Measurements from ENCODE around the gene KLHL25.
"Not testable (repeated sequence)": the region's sequence is repeated elsewhere in the genome, so short reads cannot be mapped to it uniquely, and the experiment has no call there.

The KLHL25 gene

DNA sequence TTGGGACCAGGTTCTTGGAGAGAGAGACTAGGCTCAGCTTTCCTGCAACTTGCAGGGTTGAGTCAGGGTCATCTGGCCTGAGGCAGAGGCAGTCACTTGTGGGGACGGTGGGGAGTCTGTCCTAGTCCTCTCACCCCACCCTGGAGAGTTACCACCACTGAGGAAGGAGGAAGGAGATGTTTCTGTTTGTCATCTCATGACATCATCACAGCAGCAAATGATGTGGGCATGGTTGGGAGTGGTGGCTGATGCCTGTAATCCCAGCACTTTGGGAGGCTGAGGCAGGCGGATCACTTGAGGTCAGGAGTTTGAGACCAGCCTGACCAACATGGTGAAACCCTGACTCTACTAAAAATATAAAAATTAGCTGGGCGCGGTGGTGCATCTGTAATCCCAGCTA, 35.0 kb upstream of the KLHL25 start:
- not testable (repeated sequence) for H3K4me1 ChIP-seq (ENCODE audit: control insufficient read depth, insufficient read depth, low read length); H3K27ac ChIP-seq (ENCODE audit: low read depth, low read length); H3K4me3 ChIP-seq (ENCODE audit: low read depth, low read length); H3K9ac ChIP-seq (ENCODE audit: low read depth, low read length); H3K9me3 ChIP-seq (ENCODE audit: control insufficient read depth, insufficient read depth, low read length); H3K36me3 ChIP-seq (ENCODE audit: control insufficient read depth, insufficient read depth, low read length); H3K27me3 ChIP-seq (ENCODE audit: control insufficient read depth, insufficient read depth, low read length)

DNA sequence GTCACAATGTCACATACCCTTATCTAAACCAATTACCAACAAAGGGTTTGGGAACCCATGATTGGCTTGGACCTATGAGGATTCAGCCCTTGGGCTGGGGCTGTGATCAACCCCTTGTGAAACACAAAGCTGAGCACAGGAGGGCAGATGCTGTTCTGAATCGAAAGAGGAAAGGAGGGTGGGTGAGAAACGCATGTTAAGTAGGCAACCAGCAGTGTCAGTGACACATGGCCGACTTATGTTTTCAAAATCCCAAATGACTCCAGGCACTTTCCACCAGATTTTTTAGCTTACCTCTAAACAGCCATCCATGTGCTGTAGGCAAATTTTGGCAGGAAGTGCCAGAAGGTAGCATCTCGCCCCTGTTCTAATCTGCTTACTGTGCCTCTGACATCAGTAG, 34.1 kb upstream of the KLHL25 start:
- Histone ChIP-seq H3K36me3 (ENCODE audit: control insufficient read depth, insufficient read depth, low read length) (no peaks in the 10 kb centered on the region), H3K27ac (ENCODE audit: low read depth, low read length) (no peak overlapping the region), H3K4me1 (ENCODE audit: control insufficient read depth, insufficient read depth, low read length) (no peaks in the 10 kb centered on the region), H3K9ac (ENCODE audit: low read depth, low read length) (no peak overlapping the region), H3K9me3 (ENCODE audit: control insufficient read depth, insufficient read depth, low read length) (no peaks in the 10 kb centered on the region), H3K27me3 (ENCODE audit: control insufficient read depth, insufficient read depth, low read length) (no peaks in the 10 kb centered on the region), H3K4me3 (ENCODE audit: low read depth, low read length) (no peak overlapping the region)

DNA sequence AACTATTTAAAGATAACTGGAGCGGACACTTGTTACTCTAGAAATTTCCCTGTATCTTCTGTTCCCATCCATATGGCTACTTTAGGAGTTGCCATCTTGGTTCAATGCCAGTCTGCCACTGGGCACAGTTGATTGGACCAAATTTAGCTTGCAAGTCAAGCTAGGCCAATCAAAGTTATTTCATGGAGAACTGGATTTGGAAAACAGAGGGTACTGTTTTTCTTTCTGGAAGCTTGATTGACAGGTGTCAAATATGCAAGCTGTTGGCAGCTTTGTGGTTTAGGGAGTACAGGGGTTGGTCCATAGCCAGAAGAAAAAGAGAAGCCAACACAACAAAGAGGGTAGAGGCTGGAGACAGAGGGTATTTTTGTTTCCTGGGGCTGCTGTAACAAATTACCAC, 33.4 kb upstream of the KLHL25 start:
- H3K27me3 ChIP-seq (ENCODE audit: control insufficient read depth, insufficient read depth, low read length): no peaks in the 10 kb centered on the region
- no peak overlapping the region for H3K4me3 ChIP-seq (ENCODE audit: low read depth, low read length)
- H3K9me3 ChIP-seq (ENCODE audit: control insufficient read depth, insufficient read depth, low read length): no peaks in the 10 kb centered on the region

DNA sequence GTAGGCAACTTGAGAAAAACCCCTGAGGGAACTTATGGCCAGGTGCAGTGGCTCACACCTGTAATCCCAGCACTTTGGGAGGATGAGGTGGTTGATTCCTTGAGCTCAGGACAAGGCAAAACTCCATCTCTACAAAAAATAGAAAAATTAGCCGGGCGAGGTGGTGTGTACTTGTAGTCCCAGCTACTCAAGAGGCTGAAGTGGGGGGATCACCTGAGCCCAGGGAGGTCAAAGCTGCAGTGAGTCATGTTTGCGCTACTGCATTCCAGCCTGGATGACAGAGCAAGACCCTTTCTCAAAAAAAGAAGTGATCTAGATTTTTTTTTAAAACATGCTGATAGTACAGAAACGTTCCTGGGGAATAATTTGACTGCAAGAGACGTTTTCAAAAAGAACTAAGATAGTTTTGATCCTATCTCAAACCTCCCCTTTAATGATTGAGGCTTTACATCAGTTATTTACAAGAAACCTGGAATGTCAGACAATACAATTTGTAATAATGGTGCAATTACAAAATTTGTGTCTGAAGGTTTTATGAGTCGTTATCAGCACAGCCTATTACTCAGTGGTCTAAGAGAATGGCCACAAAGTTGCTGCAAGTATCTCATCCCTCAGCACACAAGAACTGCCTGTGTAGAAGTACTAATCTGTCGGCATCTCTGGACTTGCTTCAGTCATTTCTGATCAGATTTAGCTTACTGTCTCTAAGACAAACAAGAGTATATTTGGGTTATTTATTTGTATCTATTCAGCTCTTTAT, 32.2 kb upstream of the KLHL25 start:
- Histone ChIP-seq H3K9ac (ENCODE audit: low read depth, low read length) (no peak overlapping the region), H3K4me1 (ENCODE audit: control insufficient read depth, insufficient read depth, low read length) (no peaks in the 10 kb centered on the region), H3K27ac (ENCODE audit: low read depth, low read length) (no peak overlapping the region), H3K36me3 (ENCODE audit: control insufficient read depth, insufficient read depth, low read length) (no peaks in the 10 kb centered on the region), H3K9me3 (ENCODE audit: control insufficient read depth, insufficient read depth, low read length) (no peaks in the 10 kb centered on the region), H3K4me3 (ENCODE audit: low read depth, low read length) (no peak overlapping the region), H3K27me3 (ENCODE audit: control insufficient read depth, insufficient read depth, low read length) (no peaks in the 10 kb centered on the region)

More for the DNA sequence above, 33.4 kb upstream of the KLHL25 start:
- Histone ChIP-seq H3K4me1 (ENCODE audit: control insufficient read depth, insufficient read depth, low read length) (no peaks in the 10 kb centered on the region), H3K36me3 (ENCODE audit: control insufficient read depth, insufficient read depth, low read length) (no peaks in the 10 kb centered on the region), H3K27ac (ENCODE audit: low read depth, low read length) (no peak overlapping the region), H3K9ac (ENCODE audit: low read depth, low read length) (no peak overlapping the region)

DNA sequence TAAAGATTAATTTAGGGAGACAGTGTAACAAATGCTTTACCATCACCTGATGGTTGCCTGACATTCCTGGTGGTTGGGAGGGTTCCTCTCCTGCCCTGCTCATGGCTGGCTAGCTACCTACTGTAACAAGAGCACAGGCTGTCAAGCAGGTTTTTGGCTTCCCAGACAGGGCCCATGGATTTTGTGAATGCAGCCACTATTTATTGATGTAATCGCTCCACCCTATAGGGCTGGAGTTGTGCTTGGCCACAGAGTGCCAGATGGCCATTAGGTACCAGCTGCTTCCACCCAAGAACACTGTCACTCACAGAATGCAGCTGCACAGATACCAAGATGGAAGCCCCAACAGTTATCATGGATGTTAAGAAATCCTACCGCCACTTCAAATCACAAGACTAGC, 31.0 kb upstream of the KLHL25 start:
- Histone ChIP-seq H3K9ac (ENCODE audit: low read depth, low read length) (no peak overlapping the region), H3K4me1 (ENCODE audit: control insufficient read depth, insufficient read depth, low read length) (no peaks in the 10 kb centered on the region), H3K9me3 (ENCODE audit: control insufficient read depth, insufficient read depth, low read length) (no peaks in the 10 kb centered on the region), H3K27ac (ENCODE audit: low read depth, low read length) (no peak overlapping the region), H3K36me3 (ENCODE audit: control insufficient read depth, insufficient read depth, low read length) (no peaks in the 10 kb centered on the region), H3K4me3 (ENCODE audit: low read depth, low read length) (no peak overlapping the region), H3K27me3 (ENCODE audit: control insufficient read depth, insufficient read depth, low read length) (no peaks in the 10 kb centered on the region)

DNA sequence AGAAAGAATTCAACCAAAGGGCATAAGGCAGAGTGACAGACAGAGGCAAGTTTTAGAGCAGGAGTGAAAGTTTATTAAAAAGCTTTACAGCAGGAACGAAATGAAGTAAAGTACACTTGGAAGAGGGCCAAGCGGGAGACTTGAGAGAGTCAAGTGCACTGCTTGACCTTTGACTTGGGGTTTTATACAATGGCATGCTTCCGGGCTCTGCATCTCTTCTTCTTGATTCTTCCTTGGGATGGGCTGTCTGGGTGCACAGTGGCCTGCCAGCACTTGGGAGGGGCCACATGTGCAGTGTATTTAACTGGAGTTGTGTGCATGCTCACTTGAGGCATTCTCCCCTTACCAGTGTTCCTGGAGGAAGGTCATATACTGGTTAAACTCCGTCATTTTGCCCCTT, 30.4 kb upstream of the KLHL25 start:
- no peaks in the 10 kb centered on the region for H3K36me3 ChIP-seq (ENCODE audit: control insufficient read depth, insufficient read depth, low read length)
- H3K4me1 ChIP-seq (ENCODE audit: control insufficient read depth, insufficient read depth, low read length): no peaks in the 10 kb centered on the region
- no peak overlapping the region for H3K4me3 ChIP-seq (ENCODE audit: low read depth, low read length)
- H3K9ac ChIP-seq (ENCODE audit: low read depth, low read length): no peak overlapping the region
- no peaks in the 10 kb centered on the region for H3K27me3 ChIP-seq (ENCODE audit: control insufficient read depth, insufficient read depth, low read length)
- H3K9me3 ChIP-seq (ENCODE audit: control insufficient read depth, insufficient read depth, low read length): no peaks in the 10 kb centered on the region
- H3K27ac ChIP-seq (ENCODE audit: low read depth, low read length): no peak overlapping the region

DNA sequence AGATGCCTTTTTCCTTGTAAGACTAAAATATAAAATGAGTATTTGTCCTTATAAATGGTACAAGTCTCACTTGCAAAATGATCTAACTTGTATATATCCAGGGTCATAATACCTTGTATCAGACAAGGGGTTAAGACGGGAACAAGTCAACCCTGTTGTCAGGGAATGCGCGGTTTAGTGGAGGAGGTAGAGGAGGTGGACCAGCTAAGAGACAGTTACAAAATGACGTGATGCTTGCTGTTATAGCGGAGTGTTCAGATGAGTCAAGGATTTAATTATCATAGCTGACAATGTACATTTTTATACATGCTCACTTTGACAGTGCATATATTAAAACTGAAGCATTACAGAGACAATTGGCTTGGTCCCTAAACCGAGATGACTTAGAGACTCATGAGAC, 26.8 kb upstream of the KLHL25 start:
- no peaks in the 10 kb centered on the region for H3K36me3 ChIP-seq (ENCODE audit: control insufficient read depth, insufficient read depth, low read length)
- H3K27ac ChIP-seq (ENCODE audit: low read depth, low read length): no peak overlapping the region
- H3K9ac ChIP-seq (ENCODE audit: low read depth, low read length): no peak overlapping the region
- H3K9me3 ChIP-seq (ENCODE audit: control insufficient read depth, insufficient read depth, low read length): no peaks in the 10 kb centered on the region
- no peaks in the 10 kb centered on the region for H3K4me1 ChIP-seq (ENCODE audit: control insufficient read depth, insufficient read depth, low read length)
- H3K4me3 ChIP-seq (ENCODE audit: low read depth, low read length): no peak overlapping the region
- H3K27me3 ChIP-seq (ENCODE audit: control insufficient read depth, insufficient read depth, low read length): no peaks in the 10 kb centered on the region

DNA sequence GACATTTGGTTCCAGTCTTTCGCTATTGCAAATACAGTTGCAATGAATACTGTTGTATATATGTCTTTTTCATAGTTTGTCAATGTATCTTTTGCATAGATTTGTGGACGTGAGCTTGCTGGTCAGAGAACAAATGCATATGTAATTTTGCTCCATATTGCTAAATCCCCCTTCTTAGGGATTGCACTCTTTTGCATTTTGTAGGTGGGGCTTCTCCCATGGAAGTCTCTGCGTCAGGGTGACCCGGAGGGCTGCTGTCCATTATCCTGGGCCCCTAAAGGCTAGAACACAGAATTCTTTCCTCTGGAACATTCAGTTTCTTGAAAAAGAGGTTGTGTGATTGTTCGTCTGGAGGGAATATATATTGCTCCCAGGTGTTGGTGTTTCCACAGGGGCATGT, 25.2 kb upstream of the KLHL25 start:
- H3K36me3 ChIP-seq (ENCODE audit: control insufficient read depth, insufficient read depth, low read length): no peaks in the 10 kb centered on the region

DNA sequence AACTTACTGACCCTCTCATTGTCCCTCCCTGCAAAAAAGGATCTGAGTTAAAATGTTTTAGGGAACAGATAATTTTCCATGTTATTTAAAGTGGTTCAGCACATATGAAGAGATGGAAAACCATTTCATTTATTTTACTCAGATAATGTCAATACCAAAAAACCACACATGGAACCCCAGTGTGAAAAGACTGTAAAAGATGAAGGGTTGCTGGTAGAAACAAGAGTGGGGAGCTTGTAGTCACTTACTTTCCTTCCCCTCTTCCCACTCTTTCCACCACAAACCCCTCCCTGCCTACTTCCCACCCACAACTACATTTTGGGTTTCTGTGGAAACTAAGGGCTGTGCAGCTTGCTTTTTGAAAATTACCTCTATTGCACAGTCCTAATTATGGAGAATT, 18.5 kb upstream of the KLHL25 start:
- Histone ChIP-seq H3K4me1 (ENCODE audit: control insufficient read depth, insufficient read depth, low read length) (no peaks in the 10 kb centered on the region), H3K27me3 (ENCODE audit: control insufficient read depth, insufficient read depth, low read length) (no peaks in the 10 kb centered on the region), H3K36me3 (ENCODE audit: control insufficient read depth, insufficient read depth, low read length) (no peaks in the 10 kb centered on the region), H3K4me3 (ENCODE audit: low read depth, low read length) (no peak overlapping the region), H3K27ac (ENCODE audit: low read depth, low read length) (no peak overlapping the region), H3K9ac (ENCODE audit: low read depth, low read length) (no peak overlapping the region), H3K9me3 (ENCODE audit: control insufficient read depth, insufficient read depth, low read length) (no peaks in the 10 kb centered on the region)

More for the DNA sequence above, 25.2 kb upstream of the KLHL25 start:
- H3K4me3 ChIP-seq (ENCODE audit: low read depth, low read length): no peak overlapping the region
- no peaks in the 10 kb centered on the region for H3K9me3 ChIP-seq (ENCODE audit: control insufficient read depth, insufficient read depth, low read length)
- no peaks in the 10 kb centered on the region for H3K27me3 ChIP-seq (ENCODE audit: control insufficient read depth, insufficient read depth, low read length)
- no peak overlapping the region for H3K9ac ChIP-seq (ENCODE audit: low read depth, low read length)
- H3K4me1 ChIP-seq (ENCODE audit: control insufficient read depth, insufficient read depth, low read length): no peaks in the 10 kb centered on the region
- no peak overlapping the region for H3K27ac ChIP-seq (ENCODE audit: low read depth, low read length)

DNA sequence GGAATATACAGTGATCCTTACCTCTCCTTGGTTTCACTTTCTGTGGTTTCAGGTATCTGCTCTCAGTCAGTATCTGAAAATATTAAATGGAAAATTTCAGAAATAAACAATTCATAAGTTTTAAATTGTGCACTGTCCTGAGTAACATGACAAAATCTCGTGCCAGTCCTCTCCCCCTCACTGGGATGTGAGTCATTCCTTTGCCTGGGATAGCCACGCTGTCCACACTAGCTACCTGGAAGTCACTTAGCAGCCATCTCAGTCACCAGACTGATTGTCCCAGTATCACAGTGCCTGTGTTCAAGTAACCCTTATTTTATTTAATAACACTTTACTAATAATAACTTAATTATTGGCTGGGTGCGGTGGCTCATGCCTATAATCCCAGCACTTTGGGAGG, 15.3 kb upstream of the KLHL25 start:
- Histone ChIP-seq H3K9ac (ENCODE audit: low read depth, low read length) (no peak overlapping the region), H3K4me1 (ENCODE audit: control insufficient read depth, insufficient read depth, low read length) (no peaks in the 10 kb centered on the region), H3K27ac (ENCODE audit: low read depth, low read length) (no peak overlapping the region), H3K27me3 (ENCODE audit: control insufficient read depth, insufficient read depth, low read length) (no peaks in the 10 kb centered on the region), H3K9me3 (ENCODE audit: control insufficient read depth, insufficient read depth, low read length) (no peaks in the 10 kb centered on the region), H3K36me3 (ENCODE audit: control insufficient read depth, insufficient read depth, low read length) (no peaks in the 10 kb centered on the region), H3K4me3 (ENCODE audit: low read depth, low read length) (no peak overlapping the region)

DNA sequence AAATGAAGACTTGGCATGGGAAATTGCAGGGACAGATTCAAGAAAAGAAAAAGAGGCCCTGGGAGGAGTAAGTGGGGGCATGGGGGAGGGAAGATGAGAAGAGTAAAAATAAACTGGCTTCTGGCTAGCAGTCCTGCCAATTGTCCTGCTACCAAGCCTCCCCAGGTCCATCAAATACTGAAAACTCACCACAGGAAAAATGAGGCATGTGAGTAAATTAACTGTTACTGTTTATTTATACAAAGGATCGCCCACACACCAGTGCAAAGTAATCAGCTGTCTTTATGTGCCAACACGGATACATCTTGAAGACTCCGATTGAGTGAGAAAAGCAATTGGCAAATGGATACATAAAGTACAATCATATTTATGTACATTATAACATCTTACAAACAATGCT, 10.7 kb upstream of the KLHL25 start:
- no peak overlapping the region for H3K4me3 ChIP-seq (ENCODE audit: low read depth, low read length)
- H3K27ac ChIP-seq (ENCODE audit: low read depth, low read length): no peak overlapping the region
- no peaks in the 10 kb centered on the region for H3K27me3 ChIP-seq (ENCODE audit: control insufficient read depth, insufficient read depth, low read length)
- H3K9me3 ChIP-seq (ENCODE audit: control insufficient read depth, insufficient read depth, low read length): no peaks in the 10 kb centered on the region
- H3K9ac ChIP-seq (ENCODE audit: low read depth, low read length): no peak overlapping the region
- H3K36me3 ChIP-seq (ENCODE audit: control insufficient read depth, insufficient read depth, low read length): no peaks in the 10 kb centered on the region
- H3K4me1 ChIP-seq (ENCODE audit: control insufficient read depth, insufficient read depth, low read length): no peaks in the 10 kb centered on the region
